Measurements from ENCODE around the gene DLGAP1. TPM values are rescaled to one million over a fixed set of nuclear protein-coding genes. Genes with fewer than 3 reads are reported as not detected.

The DLGAP1 gene
- total and polyA plus RNA-seq, 2 of the 8 experiments (the other 6 are each of a cell fraction or from before 2014, with no cell fraction given): 11.8 to 16.9 TPM

GRCh38 chr18:3773303-3773702, 681.8 kb downstream of the DLGAP1 start:
- H3K4me1 ChIP-seq (replicated peaks in 1 of 4; ENCODE audit: control insufficient read depth in 3 of 4, insufficient read depth in 4 of 4, low read length in 3 of 4): peaks cover 0 to 13% (median 6%) of the 10 kb centered on the region in 4 experiments; a peak in 5 of 7 replicates
- no peaks in the 10 kb centered on the region for H3K27me3 ChIP-seq (replicated peaks in 1 of 4; ENCODE audit: control insufficient read depth in 3 of 4, extremely low read depth in 1 of 4, insufficient read depth in 3 of 4, low read length in 3 of 4)
- no peaks in the 10 kb centered on the region for H3K36me3 ChIP-seq (ENCODE audit: control insufficient read depth in 2 of 4, insufficient read depth in 4 of 4, low read length in 3 of 4)
- no peak overlapping the region for H2AK5ac ChIP-seq (ENCODE audit: low read depth, low read length)
- no peaks in the 10 kb centered on the region; the same call in 1 of the 2 replicates for H3K23me2 ChIP-seq (ENCODE audit: low read depth, low read length)
- H4K5ac ChIP-seq (ENCODE audit: insufficient read length, low read depth, low read length): no peak overlapping the region
- no peak overlapping the region for H3K9ac ChIP-seq (replicated peaks in 1 of 4; ENCODE audit: extremely low read depth in 1 of 4, low read depth in 3 of 4, low read length in 3 of 4)
- no peak overlapping the region for H3K14ac ChIP-seq (ENCODE audit: insufficient read length)
- H3K79me1 ChIP-seq (ENCODE audit: low read depth, low read length): no peaks in the 10 kb centered on the region
- no peak for TF ChIP-seq JUND (IDR thresholded peaks at IDR 0.05; ENCODE audit: low read length)
- no peak for TF ChIP-seq TCF12 (IDR thresholded peaks at IDR 0.05; ENCODE audit: low read depth, low read length)
- TF ChIP-seq TEAD4 (IDR thresholded peaks at IDR 0.05; ENCODE audit: low read depth, low read length): no peak
- no peak for TF ChIP-seq KDM1A (IDR thresholded peaks at IDR 0.05; ENCODE audit: borderline replicate concordance, low read length)
- TF ChIP-seq HDAC6 (IDR thresholded peaks at IDR 0.05; ENCODE audit: low read depth, low read length): no peak
- TF ChIP-seq, protein P1, sequence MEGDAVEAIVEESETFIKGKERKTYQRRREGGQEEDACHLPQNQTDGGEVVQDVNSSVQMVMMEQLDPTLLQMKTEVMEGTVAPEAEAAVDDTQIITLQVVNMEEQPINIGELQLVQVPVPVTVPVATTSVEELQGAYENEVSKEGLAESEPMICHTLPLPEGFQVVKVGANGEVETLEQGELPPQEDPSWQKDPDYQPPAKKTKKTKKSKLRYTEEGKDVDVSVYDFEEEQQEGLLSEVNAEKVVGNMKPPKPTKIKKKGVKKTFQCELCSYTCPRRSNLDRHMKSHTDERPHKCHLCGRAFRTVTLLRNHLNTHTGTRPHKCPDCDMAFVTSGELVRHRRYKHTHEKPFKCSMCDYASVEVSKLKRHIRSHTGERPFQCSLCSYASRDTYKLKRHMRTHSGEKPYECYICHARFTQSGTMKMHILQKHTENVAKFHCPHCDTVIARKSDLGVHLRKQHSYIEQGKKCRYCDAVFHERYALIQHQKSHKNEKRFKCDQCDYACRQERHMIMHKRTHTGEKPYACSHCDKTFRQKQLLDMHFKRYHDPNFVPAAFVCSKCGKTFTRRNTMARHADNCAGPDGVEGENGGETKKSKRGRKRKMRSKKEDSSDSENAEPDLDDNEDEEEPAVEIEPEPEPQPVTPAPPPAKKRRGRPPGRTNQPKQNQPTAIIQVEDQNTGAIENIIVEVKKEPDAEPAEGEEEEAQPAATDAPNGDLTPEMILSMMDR (IDR thresholded peaks at IDR 0.05; ENCODE audit: control extremely low read depth in 1 of 3, insufficient read depth in 1 of 3, low read depth in 1 of 3, low read length in 3 of 3): no peak
- ChIA-PET CTCF (ENCODE audit: partially characterized antibody) (interaction anchor here (0.6 to 9.0 kb wide), 23 partner anchors 9 to 502 kb away, joined by 3 to 107 read pairs (median 13); no protein-coding TSS in a partner anchor), POLR2A (ENCODE audit: partially characterized antibody) (no interaction called here)
- no peak overlapping the region for H2BK20ac ChIP-seq (ENCODE audit: low read length)
- FAIRE-seq (no peak), DNase-seq (ENCODE audit: low read depth in 1 of 2, low spot score in 2 of 2) (no peak)
- H3K4me2 ChIP-seq (ENCODE audit: insufficient read depth in 1 of 2, low read depth in 2 of 2, low read length in 2 of 2): no peak overlapping the region
- no peak overlapping the region for H3K27ac ChIP-seq (ENCODE audit: low read depth, low read length)
- no peak overlapping the region for H2BK12ac ChIP-seq (ENCODE audit: low read depth, low read length)
- H4K91ac ChIP-seq (replicated peaks; ENCODE audit: insufficient read length, low read length): no peak overlapping the region
- H3K4me3 ChIP-seq (ENCODE audit: extremely low read depth in 1 of 4, insufficient read depth in 2 of 4, low read depth in 3 of 4, low read length in 4 of 4): peak overlapping the region in 1 of 4 experiments; percentile 34; a peak in 2 of 8 replicates
- H4K20me1 ChIP-seq (replicated peaks in 1 of 2; ENCODE audit: control insufficient read depth in 1 of 2, insufficient read depth in 2 of 2, low read length in 2 of 2): no peaks in the 10 kb centered on the region
- no peak overlapping the region for H4K8ac ChIP-seq (ENCODE audit: extremely low read depth, insufficient read depth, low read length)
- H3K18ac ChIP-seq (ENCODE audit: extremely low read depth, low read length): no peak overlapping the region
- no peak overlapping the region for H3K23ac ChIP-seq (ENCODE audit: insufficient read length)
- no peak overlapping the region for H3K56ac ChIP-seq (replicated peaks; ENCODE audit: insufficient read length, low read depth, low read length)
- 82% methylated on average over 1 of the region's 1 CpG; no CpG with 5 or more reads in 1 of the 2 experiments for WGBS, 2 experiments (ENCODE audit: extremely low coverage in 1 of 2, insufficient coverage in 1 of 2, insufficient read length in 1 of 2, insufficient replicate concordance in 2 of 2, low coverage in 1 of 2, low lambda C conversion rate in 2 of 2, missing lambda C conversion rate in 1 of 2)
- no peak overlapping the region for H3K4ac ChIP-seq (replicated peaks; ENCODE audit: insufficient read length, low read depth, low read length)
- no peak overlapping the region for H2BK5ac ChIP-seq (ENCODE audit: low read depth, low read length)
- H2BK120ac ChIP-seq (replicated peaks; ENCODE audit: low read depth, low read length): no peak overlapping the region
- no peak overlapping the region for H2BK15ac ChIP-seq (ENCODE audit: low read length)
- no peaks in the 10 kb centered on the region for H3K79me2 ChIP-seq (ENCODE audit: control insufficient read depth in 1 of 2, insufficient read depth in 2 of 2, low read length in 2 of 2)
- no peak overlapping the region for H2AFZ ChIP-seq (ENCODE audit: low read length)
- no peaks in the 10 kb centered on the region for H3K9me3 ChIP-seq (ENCODE audit: insufficient read depth in 2 of 2, low read depth in 1 of 2, low read length in 1 of 2)
